Activated naive CD8-positive, alpha-beta T cell treated with anti-CD3 and anti-CD28 coated beads, Interleukin-2, amount 10 ng/mL, durations not matched to agents 7 days and 5 days (primary cell): ENCODE results near the gene UTP11. TPM values are rescaled to one million over a fixed set of nuclear protein-coding genes. Genes with fewer than 3 reads are reported as not detected.

Source experiments
- ATAC-seq: fragments of 150-1000 bp; cut with Tn5 transposase; one replicate; pipeline ENCODE4 v1.10.0; 2021; ENCODE audit warnings: low read depth, moderate library complexity
- POLR2A ChIA-PET: fragments of 350-600 bp; sonication (Branson Sonifier 250); formaldehyde crosslinking; loops from one replicate; lab custom pipeline; 2021; ENCODE audit warnings: antibody characterized with exemption; lab: Charles Lee
- DNase-seq: peaks from one replicate; pipeline ENCODE4 v3.0.0; 2021
- H3K27ac Mint-ChIP-seq: one replicate; pipeline ENCODE4 v1.8.0; 2022; ENCODE audit warnings: mild to moderate bottlenecking, mixed read lengths
- H3K27me3 Mint-ChIP-seq: one replicate; pipeline ENCODE4 v1.8.0; 2022; ENCODE audit warnings: mild to moderate bottlenecking, moderate library complexity, mixed read lengths
- H3K36me3 Mint-ChIP-seq: one replicate; pipeline ENCODE4 v1.8.0; 2021; ENCODE audit warnings: mild to moderate bottlenecking, mixed read lengths
- H3K4me1 Mint-ChIP-seq: one replicate; pipeline ENCODE4 v1.8.0; 2021; ENCODE audit warnings: mixed read lengths
- H3K4me3 Mint-ChIP-seq: one replicate; pipeline ENCODE4 v1.8.0; 2022; ENCODE audit warnings: mild to moderate bottlenecking, moderate library complexity, mixed read lengths
- H3K9me3 Mint-ChIP-seq: one replicate; pipeline ENCODE4 v1.8.0; 2021; ENCODE audit warnings: mixed read lengths
- total RNA-seq, 2 experiments: library from RNA; stranded (reverse); gene quantifications; one replicate each; pipeline ENCODE4 v1.2.3, GENCODE V29; 2021

UTP11 gene
- total RNA-seq, 2 experiments from 2014 or later: 27.5 to 28.8 TPM

DNA sequence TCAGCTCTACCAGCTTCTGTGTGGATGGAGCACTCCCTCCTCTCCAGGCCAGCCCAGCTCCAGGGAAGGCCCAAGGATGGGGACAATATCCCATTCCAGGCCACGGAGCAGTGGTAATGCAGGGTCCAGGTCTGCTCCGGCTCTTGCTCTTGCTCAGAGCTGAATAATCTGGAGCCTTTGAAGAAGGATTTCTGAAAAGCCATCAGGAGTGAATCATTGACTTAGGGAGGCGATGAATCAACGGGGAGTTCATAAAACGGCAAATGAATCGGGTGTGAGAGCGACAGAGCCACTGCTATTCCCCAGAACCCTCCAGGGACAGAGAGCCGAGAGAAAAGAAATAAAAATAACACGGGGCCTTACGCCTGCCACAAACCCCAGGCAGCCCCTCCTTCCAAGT, 26.3 kb downstream of the UTP11 start:
- H3K27me3 Mint-ChIP-seq: peaks cover 31% of the 10 kb centered on the region
- ATAC-seq (no peak), DNase-seq (no peak)
- no peak overlapping the region for H3K27ac Mint-ChIP-seq
- no peak overlapping the region for H3K4me3 Mint-ChIP-seq
- H3K9me3 Mint-ChIP-seq: no peaks in the 10 kb centered on the region
- POLR2A ChIA-PET: no interaction called here
- H3K4me1 Mint-ChIP-seq: no peaks in the 10 kb centered on the region
- H3K36me3 Mint-ChIP-seq: no peaks in the 10 kb centered on the region

DNA sequence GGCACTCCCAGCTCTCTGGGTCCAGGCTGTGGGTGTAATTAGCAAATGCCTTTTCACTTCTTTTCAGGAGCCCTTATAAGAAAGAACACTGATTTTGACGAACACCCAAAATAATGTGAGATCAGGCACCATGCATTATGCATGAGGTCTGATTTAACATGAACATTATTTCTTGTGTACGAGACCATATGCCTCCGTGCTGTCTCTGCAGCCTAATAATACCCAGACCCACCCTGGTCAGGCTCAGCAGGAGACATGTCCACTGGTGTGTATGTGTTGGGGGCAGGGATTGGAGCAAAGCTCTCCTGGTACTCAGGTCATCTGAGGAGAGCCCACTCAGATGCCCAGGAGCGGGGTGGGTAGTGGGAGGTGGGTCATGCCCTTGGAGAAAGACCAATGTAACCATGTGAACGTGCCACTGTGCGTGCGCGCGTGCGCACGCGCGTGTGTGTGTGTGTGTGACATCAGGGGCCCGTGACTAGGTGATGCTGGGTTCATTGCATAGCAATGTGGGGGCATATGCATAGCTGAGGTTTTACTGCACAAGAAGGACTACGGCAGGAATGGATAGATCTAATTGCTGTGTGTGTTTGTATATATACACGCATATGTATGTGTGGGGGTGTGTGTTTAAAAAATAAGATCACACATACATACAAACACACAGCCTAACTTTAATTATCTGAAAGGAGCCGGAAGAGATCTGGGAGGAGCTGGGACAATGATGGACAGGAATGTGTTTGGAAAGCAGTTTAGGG, 27.0 kb downstream of the UTP11 start:
- peaks cover 35% of the 10 kb centered on the region for H3K27me3 Mint-ChIP-seq
- POLR2A ChIA-PET: no interaction called here
- no peaks in the 10 kb centered on the region for H3K36me3 Mint-ChIP-seq
- no peak overlapping the region for H3K27ac Mint-ChIP-seq
- DNase-seq: no peak
- no peaks in the 10 kb centered on the region for H3K9me3 Mint-ChIP-seq
- H3K4me3 Mint-ChIP-seq: no peak overlapping the region
- peaks cover under 1% of the 10 kb centered on the region for H3K4me1 Mint-ChIP-seq
- no peak for ATAC-seq

DNA sequence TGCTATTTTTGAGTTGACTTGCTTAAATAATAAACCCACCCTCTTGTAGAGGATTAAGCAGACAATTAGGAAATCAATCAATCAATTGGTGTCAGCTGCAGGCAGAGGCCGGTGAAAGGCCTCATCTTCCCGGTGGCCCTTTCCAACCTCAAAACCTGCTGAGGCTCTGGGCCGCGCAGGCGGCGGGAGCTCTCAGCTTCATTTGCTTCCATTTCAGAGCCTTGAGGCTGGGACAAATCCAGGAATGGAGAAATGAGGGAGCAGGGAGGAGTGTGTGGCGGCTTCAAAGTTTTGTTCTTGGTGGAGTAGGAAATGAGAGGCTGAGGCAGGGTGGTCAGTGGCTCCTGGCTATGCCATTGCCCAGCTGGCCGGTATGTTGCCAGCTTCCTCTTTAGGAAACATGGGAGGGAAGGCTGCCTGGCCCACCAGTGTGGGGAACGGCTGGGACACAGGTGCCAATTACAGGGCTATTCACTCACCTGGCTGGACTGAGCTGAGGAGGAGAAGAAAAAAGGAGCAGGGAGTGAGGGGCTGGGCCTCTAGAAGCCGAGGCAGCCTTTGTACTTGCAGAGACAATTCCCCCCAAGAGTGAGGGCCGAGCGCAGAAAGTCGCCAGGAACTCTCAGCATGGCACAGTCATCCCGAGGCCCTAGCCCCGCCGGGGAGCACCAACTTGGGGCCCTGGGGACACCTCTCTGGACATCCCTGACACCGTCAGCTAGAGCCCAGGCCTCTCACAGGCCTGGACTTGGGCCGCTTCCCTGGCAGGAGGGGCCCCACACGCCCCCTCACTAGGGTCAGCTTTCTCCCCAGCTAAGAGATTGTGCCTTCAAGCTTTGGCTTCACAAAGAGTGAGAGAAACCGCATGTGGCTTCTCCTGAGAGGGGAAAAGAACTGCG, 29.7 kb downstream of the UTP11 start:
- peaks cover 41% of the 10 kb centered on the region for H3K27me3 Mint-ChIP-seq
- H3K4me3 Mint-ChIP-seq: no peak overlapping the region
- ATAC-seq (no peak), DNase-seq (no peak)
- H3K27ac Mint-ChIP-seq: no peak overlapping the region
- POLR2A ChIA-PET: interaction anchor here (0.6 to 1.0 kb wide), 2 partner anchors 29 to 92 kb away, joined by 3 to 4 read pairs; no protein-coding TSS in a partner anchor
- H3K36me3 Mint-ChIP-seq: no peaks in the 10 kb centered on the region
- H3K9me3 Mint-ChIP-seq: no peaks in the 10 kb centered on the region
- H3K4me1 Mint-ChIP-seq: peaks cover 2% of the 10 kb centered on the region

DNA sequence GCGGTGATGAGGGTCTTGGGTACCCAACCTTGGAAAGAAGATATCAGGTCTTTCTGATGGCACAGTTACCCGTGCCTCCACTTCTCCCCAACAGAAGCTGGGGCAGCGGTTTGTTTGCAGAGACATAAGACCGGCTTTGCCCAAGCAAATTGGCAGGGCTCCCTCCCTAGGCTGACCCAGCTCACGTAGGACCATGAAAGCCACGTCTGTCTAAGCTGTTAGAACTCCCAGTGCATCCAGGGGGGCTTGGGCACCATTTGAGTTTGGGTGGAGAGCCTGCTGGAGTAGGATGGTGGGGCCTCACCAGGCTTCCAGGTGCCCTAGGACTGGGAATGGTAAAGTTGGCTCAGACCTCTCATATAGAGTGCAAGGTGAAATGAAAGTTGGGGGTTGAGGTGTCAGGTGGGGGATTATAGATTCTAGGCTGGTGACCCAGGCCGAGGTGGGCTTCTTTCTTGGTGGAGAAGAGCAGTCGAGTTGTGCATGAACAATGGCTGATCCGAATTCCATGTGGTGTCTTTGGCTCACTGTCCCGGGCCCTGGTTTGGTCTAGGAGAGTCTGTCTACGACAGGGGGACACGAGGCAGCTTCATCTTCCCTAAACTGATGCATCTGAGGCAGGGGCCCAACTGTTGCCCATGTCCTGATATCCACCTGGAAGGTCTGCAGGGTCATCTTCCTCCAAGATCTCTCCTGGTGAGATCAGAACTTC, 30.7 kb downstream of the UTP11 start:
- no peaks in the 10 kb centered on the region for H3K9me3 Mint-ChIP-seq
- ATAC-seq (no peak), DNase-seq (no peak)
- H3K27ac Mint-ChIP-seq: no peak overlapping the region
- H3K4me1 Mint-ChIP-seq: peaks cover 2% of the 10 kb centered on the region
- no peak overlapping the region for H3K4me3 Mint-ChIP-seq
- no peaks in the 10 kb centered on the region for H3K36me3 Mint-ChIP-seq
- H3K27me3 Mint-ChIP-seq: peaks cover 51% of the 10 kb centered on the region
- POLR2A ChIA-PET: interaction anchor here (1.0 kb wide), 1 partner anchor 30 kb away, joined by 4 read pairs; no protein-coding TSS in a partner anchor

DNA sequence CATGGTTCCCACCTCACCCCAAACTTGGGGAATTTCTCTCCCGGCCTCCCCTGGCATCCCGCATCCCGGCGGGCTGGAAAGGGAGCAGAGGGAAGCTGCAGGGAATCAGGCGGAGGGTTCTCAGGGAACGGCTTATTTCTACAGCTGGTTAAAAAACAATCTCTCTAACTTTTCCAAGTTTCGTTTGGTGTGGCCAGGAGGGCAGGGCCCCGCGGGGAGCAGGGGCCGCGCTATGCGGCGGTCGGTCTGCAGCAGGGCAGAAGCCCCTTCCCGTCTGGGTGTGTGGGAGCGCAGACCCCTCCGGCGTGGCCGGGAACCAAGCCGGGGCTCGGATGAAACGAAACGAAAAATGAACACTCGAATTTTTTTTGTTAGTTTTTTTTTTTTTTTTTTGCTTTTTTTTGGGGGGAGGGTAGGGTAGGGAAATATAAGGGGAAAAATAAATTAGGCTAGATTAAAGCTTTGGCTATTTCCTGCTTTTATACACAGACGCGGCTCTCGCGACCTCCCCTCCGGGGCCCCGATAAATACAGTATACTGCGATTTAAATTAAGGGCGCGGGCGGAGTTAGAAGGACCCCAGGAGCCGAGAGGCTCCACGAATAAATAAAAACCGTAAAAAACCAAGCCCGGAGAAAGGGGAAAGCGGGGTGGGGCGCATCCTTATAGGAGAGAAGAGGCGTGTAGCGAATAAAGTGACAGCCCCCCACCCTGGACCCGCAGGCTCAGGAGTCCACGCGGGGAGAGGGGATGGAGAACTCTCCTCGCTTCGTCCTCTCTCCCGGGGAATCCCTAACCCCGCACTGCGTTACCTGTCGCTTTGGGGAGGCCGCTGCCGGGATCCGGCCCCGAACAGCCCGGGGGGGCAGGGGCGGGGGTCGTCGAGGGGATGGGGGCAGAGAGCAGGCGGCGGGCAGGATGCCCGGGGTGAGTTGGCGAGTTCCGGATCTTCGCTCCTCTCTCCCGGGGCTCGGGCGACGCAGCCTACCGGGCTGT, 32.0 kb downstream of the UTP11 start:
- DNase-seq: no peak
- Mint-ChIP-seq H3K36me3 (no peaks in the 10 kb centered on the region), H3K27me3 (peaks cover 64% of the 10 kb centered on the region), H3K4me3 (peak overlapping the region; percentile 58), H3K4me1 (peaks cover 2% of the 10 kb centered on the region), H3K27ac (no peak overlapping the region), H3K9me3 (no peaks in the 10 kb centered on the region)
- no peak for ATAC-seq
- POLR2A ChIA-PET: no interaction called here

DNA sequence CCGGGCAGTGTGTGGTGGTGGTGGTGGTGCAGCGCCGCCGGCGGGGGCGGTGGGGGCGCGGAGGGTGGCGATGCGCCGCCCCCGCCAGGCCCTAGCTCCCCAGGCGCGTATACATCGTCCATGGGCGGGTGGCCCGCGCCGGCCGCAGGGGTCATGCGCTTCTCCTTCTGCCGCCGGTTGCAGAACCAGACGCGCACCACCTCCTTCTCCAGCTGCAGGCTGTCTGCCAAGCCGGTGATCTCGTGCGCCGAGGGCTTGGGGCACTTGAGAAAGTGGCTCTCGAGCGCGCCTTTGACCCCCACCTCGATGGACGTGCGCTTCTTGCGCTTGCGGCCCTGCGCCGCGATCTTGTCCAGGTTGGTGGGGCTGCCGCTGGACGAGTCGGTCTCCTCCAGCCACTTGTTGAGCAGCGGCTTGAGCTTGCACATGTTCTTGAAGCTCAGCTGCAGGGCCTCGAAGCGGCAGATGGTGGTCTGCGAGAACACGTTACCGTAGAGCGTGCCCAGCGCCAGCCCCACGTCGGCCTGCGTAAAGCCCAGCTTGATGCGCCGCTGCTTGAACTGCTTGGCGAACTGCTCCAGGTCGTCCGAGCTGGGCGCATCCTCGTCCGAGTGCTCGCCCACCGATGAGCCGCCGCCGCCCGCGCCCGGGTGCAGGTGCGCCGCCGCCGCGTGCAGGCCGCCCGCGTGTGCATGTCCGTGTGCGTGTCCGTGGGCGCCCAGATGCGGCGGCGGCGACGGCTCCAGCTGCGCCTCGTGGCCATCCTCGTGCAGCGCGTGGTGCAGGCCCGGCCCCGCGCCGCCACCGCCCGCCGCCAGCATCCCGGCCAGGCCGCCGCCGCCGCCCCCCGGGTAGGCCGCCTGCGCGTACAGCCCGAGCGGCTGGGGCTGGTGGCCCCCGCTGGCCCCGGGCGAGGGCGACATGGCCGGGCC, 33.1 kb downstream of the UTP11 start:
- no peak for ATAC-seq
- Mint-ChIP-seq H3K27ac (no peak overlapping the region), H3K4me1 (peaks cover 2% of the 10 kb centered on the region), H3K9me3 (no peaks in the 10 kb centered on the region), H3K36me3 (no peaks in the 10 kb centered on the region), H3K27me3 (peaks cover 64% of the 10 kb centered on the region), H3K4me3 (no peak overlapping the region)
- no peak for DNase-seq
- POLR2A ChIA-PET: no interaction called here

DNA sequence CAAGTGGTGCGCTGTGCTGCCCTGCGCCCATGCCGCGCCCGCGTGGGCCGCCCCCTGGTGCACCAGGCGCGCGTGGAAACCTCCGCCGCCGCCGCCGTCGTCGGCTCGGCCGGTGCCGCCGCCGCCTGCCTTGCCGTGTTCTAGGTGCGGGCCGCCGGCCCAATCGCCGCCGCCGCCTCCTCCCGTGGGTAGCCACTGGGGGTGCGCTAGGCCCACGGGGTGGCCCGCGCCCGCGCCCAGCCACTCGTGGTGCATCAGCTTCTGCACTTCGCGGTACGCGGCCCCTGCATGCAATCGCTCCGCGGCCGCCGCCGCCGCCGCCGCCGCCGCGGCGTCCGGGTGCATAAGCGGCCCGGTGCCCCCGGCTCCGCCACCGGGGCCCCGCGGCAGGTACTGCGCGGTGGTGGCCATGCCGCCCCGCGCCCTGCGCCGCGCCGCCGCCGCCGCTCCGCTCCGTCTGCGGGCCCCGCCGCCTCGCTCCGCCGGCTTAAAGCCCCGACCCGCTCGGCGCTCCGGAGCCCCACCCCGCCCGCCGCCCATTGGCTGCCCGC, 33.9 kb downstream of the UTP11 start, which contains the start of gene POU3F1:
POU3F1 (minus strand) TSS at position 461 of the 551 bp plus-strand sequence; CDS start at position 411, 50 bp downstream.
- peak; percentile 53 for DNase-seq

DNA sequence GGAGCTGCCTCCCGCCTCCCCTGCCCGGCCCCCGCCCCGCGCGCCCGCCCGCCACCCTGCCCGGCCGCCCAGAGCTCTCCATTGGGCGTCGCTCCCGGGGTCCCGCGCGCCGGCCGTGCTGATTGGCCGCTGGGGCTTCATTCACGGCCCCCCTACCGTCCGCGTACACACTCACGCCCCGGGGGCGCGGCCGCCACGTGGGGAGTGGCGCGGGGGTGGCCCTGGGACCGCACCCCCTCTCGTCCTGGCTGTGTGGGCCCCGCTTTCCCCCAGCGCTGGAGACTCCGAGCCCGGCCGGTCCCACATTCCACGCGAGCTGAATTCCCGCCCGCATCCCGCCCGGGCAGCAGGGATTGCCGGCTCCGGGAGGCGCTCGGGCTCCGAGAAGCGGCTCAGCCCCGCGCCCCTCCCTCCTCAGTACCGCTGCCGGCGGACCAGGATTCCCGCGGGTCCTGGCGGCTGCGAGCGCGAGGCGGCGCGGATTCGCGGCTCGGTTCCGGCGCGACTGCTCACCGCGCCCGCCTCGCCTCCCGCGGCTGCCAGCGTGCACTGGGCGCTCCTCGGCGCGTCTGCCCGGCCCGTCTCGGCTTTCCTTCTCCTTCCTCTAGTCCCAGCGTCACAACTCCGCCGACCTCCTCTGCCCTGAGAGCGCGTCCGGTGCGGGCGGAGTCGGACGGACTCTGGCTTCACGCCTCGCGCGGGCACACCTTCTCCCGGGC, 34.5 kb downstream of the UTP11 start:
- H3K4me1 Mint-ChIP-seq: peaks cover 2% of the 10 kb centered on the region
- H3K9me3 Mint-ChIP-seq: no peaks in the 10 kb centered on the region
- H3K4me3 Mint-ChIP-seq: peak overlapping the region; percentile 71
- POLR2A ChIA-PET: no interaction called here
- no peak overlapping the region for H3K27ac Mint-ChIP-seq
- DNase-seq: peak; percentile 76
- H3K27me3 Mint-ChIP-seq: peaks cover 60% of the 10 kb centered on the region
- H3K36me3 Mint-ChIP-seq: no peaks in the 10 kb centered on the region
- ATAC-seq: peak; percentile 85

More for the DNA sequence above, 33.9 kb downstream of the UTP11 start, which contains the start of gene POU3F1:
- peak; percentile 7 for ATAC-seq
- no peak within 1 kb of the TSS for H3K27ac Mint-ChIP-seq
- peaks cover 64% of the 10 kb centered on the region for H3K27me3 Mint-ChIP-seq
- no peaks in the 10 kb centered on the region for H3K36me3 Mint-ChIP-seq
- no peaks in the 10 kb centered on the region for H3K9me3 Mint-ChIP-seq
- H3K4me1 Mint-ChIP-seq: peaks cover 2% of the 10 kb centered on the region
- peak within 1 kb of the TSS; percentile 71 for H3K4me3 Mint-ChIP-seq
- POLR2A ChIA-PET: no interaction called here

DNA sequence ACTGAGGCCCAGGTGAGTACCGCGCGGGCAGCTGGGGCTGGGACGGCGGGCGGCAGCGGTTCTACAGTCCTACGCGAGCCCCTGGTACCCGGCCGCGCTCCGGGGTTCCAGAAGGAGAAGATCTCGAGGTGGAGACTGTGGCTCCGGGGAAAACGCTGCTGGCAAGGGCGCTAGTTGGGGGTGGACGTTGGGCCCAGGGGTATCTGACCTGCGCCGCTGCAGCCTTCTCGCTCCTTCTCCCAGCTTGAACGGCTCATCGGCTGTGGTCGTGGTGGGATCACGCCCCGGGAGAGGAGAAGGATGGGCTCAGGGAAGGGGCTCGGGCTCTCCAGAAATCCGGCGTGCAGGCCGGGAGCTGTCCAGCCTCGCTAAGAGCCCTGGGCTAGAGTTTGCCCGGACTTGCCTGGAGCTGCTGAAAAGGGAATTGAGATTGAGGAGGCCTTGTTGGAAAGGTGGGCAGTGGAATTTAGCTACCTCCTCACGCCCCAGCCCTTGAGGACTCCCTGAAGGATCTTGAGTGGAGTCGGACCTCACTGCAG, 35.1 kb downstream of the UTP11 start:
- H3K4me1 Mint-ChIP-seq: peaks cover 2% of the 10 kb centered on the region
- no peak for ATAC-seq

DNA sequence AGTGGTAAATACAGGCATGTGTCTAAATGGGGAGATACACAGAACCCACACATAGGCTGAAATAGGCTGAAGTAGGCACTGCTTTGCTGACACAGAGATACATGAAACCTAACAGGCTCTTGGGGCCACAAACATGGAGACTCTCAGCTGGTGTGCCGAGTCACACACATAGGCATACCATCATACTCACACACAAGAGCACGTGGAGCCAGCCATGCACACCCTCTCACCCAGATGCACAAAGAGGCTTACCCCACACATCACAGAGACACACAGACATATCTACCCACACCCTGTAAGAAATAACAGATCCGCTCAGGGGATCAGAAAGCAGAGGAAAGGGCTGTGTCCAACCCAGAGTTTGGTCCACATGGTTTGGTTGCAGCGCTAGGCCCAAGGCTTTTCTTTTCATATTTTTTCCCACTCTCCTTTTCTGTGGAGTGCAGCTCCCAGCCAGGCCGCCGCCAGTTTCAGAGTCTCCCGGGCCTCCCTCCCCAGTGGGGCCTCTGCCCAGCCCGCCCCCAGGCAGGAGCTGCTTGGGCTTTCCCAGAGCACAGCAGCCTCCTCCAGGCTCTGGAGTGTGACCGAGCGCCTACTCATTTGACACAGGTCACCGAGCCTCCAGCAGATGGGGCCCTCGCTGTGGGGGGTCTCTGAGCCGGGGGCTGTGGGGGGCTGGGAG, 38.0 kb downstream of the UTP11 start:
- Mint-ChIP-seq H3K4me3 (no peak overlapping the region), H3K9me3 (no peaks in the 10 kb centered on the region), H3K27me3 (peaks cover 35% of the 10 kb centered on the region), H3K36me3 (no peaks in the 10 kb centered on the region), H3K27ac (no peak overlapping the region), H3K4me1 (peaks cover 4% of the 10 kb centered on the region)
- POLR2A ChIA-PET: no interaction called here
- ATAC-seq (no peak), DNase-seq (no peak)

More for the DNA sequence above, 35.1 kb downstream of the UTP11 start:
- Mint-ChIP-seq H3K4me3 (peak overlapping the region; percentile 71), H3K9me3 (no peaks in the 10 kb centered on the region), H3K36me3 (no peaks in the 10 kb centered on the region), H3K27me3 (peaks cover 56% of the 10 kb centered on the region), H3K27ac (no peak overlapping the region)
- no peak for DNase-seq
- POLR2A ChIA-PET: no interaction called here
